CD8-positive, alpha-beta memory T cell (primary cell): Measurements from ENCODE around the gene UQCR10. TPM values are rescaled to one million over a fixed set of nuclear protein-coding genes. Genes with fewer than 3 reads are reported as not detected.
A peak's percentile ranks its signal among the peaks of the same experiment; 100 is the strongest.
"Not testable (repeated sequence)": the region's sequence is repeated elsewhere in the genome, so short reads cannot be mapped to it uniquely, and the experiment has no call there.

Experiments used
- CTCF ChIA-PET: fragments of 350-600 bp; sonication (Branson Sonifier 250); formaldehyde crosslinking; loops from one replicate; lab custom pipeline; 2021; ENCODE audit warnings: antibody characterized with exemption; lab: Charles Lee
- POLR2A ChIA-PET: fragments of 350-600 bp; sonication (Branson Sonifier 250); formaldehyde crosslinking; loops from one replicate; lab custom pipeline; 2021; ENCODE audit warnings: antibody characterized with exemption; lab: Charles Lee
- DNase-seq, 5 donors: peaks; one replicate each; pipeline versions ENCODE4 v3.0.0 to v3.0.0-alpha.2; 2020 to 2022; ENCODE audit warnings: mixed read lengths in 1 of 5
- H3K27ac ChIP-seq: one replicate; pipeline ENCODE4 v1.7.0; 2013; ENCODE audit warnings: low read depth, mild to moderate bottlenecking, low read length, moderate library complexity
- H3K27me3 ChIP-seq: 2 replicates; pipeline ENCODE4 v1.7.0; 2013; ENCODE audit warnings: low read length, mild to moderate bottlenecking; ENCODE audit not compliant: insufficient read depth, poor library complexity, severe bottlenecking
- H3K36me3 ChIP-seq: 2 replicates; pipeline ENCODE4 v1.7.0; 2013; ENCODE audit warnings: mild to moderate bottlenecking, low read length, moderate library complexity; ENCODE audit not compliant: insufficient read depth
- H3K4me1 ChIP-seq: 2 replicates; pipeline ENCODE4 v1.7.0; 2013; ENCODE audit warnings: mild to moderate bottlenecking, low read length, moderate library complexity; ENCODE audit not compliant: insufficient read depth
- H3K4me3 ChIP-seq: 2 replicates; pipeline ENCODE4 v1.7.0; 2013; ENCODE audit warnings: mild to moderate bottlenecking, low read length
- H3K9me3 ChIP-seq: 2 replicates; pipeline ENCODE4 v1.7.0; 2013; ENCODE audit warnings: mild to moderate bottlenecking, low read length
- H3K27ac Mint-ChIP-seq, 8 donors: one replicate each; pipeline ENCODE4 v1.8.0; 2020 to 2021; ENCODE audit warnings: mixed read lengths in 8 of 8, mild to moderate bottlenecking in 6 of 8, inconsistent platforms in 3 of 8, moderate library complexity in 3 of 8
- H3K27me3 Mint-ChIP-seq, 2 donors: one replicate each; pipeline ENCODE4 v1.8.0; 2020 to 2021; ENCODE audit warnings: mixed read lengths in 2 of 2, mild to moderate bottlenecking in 1 of 2, moderate library complexity in 1 of 2
- H3K36me3 Mint-ChIP-seq, 3 donors: one replicate each; pipeline ENCODE4 v1.8.0; 2020 to 2021; ENCODE audit warnings: mixed read lengths in 3 of 3, inconsistent platforms in 1 of 3, mild to moderate bottlenecking in 1 of 3
- H3K4me1 Mint-ChIP-seq, 3 donors: one replicate each; pipeline ENCODE4 v1.8.0; 2020 to 2021; ENCODE audit warnings: mixed read lengths in 3 of 3, inconsistent platforms in 1 of 3, mild to moderate bottlenecking in 1 of 3
- H3K4me3 Mint-ChIP-seq, 7 donors: one replicate each; pipeline ENCODE4 v1.8.0; 2020 to 2021; ENCODE audit warnings: mixed read lengths in 7 of 7, mild to moderate bottlenecking in 6 of 7, moderate library complexity in 4 of 7, inconsistent platforms in 2 of 7
- H3K9me3 Mint-ChIP-seq, 5 donors: one replicate each; pipeline ENCODE4 v1.8.0; 2020 to 2022; ENCODE audit warnings: mixed read lengths in 5 of 5, mild to moderate bottlenecking in 3 of 5, moderate library complexity in 2 of 5, inconsistent platforms in 1 of 5
- polyA plus RNA-seq: library from polyadenylated mRNA; unstranded; fragments of 300-500 nt; fragmentation: Illumina TruSeq; gene quantifications from one replicate; pipeline ENCODE4 v1.2.3, GENCODE V29; 2021
- total RNA-seq, 2 experiments: library from RNA; stranded (reverse); gene quantifications; one replicate each; pipeline ENCODE4 v1.2.3, GENCODE V29; 2021

The UQCR10 gene
- total and polyA plus RNA-seq, 3 experiments from 2014 or later = 114 to 307 (median 121) TPM

DNA sequence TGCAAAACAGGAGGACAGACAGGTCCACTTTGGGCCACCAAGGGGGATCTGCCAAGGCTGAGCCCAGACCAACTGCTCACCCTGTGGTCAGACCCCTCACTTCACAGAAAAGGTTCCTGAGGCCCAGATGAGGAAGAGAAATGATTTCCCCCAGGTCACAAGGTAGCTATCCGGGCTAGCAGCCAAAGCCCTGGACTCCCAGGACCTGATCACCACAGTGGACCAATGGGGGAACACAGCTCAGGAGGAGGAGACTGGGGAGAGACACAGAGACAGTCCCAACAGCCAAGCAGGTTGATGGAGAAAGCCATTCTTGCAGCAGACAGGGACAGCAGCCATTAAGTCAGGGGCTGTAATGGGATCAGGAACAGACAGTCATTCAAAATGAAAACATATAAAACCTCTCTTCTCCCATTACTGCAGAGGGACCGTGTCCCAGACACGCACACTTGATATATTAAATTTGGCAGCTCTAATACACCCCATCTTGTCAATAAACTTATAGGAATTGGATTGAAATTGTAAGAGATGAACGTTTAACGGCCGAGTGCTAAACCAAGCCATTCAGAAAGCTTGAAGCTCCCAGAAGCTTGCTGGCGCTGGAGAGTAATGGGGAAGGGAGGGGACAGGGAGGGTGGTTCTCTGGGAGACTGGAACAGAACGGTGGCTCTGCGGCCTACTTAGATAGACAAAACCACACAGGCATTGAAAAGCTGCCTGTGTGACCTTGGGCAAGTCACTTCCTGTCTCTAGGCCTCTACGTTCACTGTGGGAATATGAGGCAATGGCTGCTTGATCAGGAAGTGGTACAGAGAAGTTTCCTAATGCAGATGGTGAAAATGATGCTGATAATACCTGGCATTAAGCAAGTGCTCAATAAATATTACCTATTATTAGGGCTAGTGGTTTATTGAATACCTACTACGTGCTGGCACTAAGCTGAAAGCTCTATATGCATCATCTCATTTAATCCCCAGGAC, 16.3 kb upstream of the UQCR10 start:
- H3K27ac ChIP-seq = no peak overlapping the region
- no peaks in the 10 kb centered on the region for H3K9me3 Mint-ChIP-seq
- H3K4me1 Mint-ChIP-seq = peaks cover 19 to 26% (median 21%) of the 10 kb centered on the region in 3 donors
- CTCF ChIA-PET = interaction anchor here (0.7 kb wide), 1 partner anchor 10 kb away, joined by 3 read pairs; no protein-coding TSS in a partner anchor
- POLR2A ChIA-PET = no interaction called here
- no peaks in the 10 kb centered on the region for H3K27me3 Mint-ChIP-seq
- no peaks in the 10 kb centered on the region for H3K9me3 ChIP-seq
- H3K36me3 Mint-ChIP-seq = peaks cover 5 to 36% (median 5%) of the 10 kb centered on the region in 3 donors
- peaks cover 12% of the 10 kb centered on the region for H3K4me1 ChIP-seq
- peak overlapping the region; percentile 49 to 91 (median 80) for H3K27ac Mint-ChIP-seq
- H3K4me3 Mint-ChIP-seq = peak overlapping the region in 1 of 7 donors; percentile 57
- H3K36me3 ChIP-seq = peaks cover 9% of the 10 kb centered on the region
- H3K4me3 ChIP-seq = no peak overlapping the region
- DNase-seq = peak in 1 of 5 donors; percentile 17
- H3K27me3 ChIP-seq = no peaks in the 10 kb centered on the region

- H3K4me3 ChIP-seq = no peak overlapping the region
- H3K27me3 ChIP-seq = no peaks in the 10 kb centered on the region
- Mint-ChIP-seq H3K27ac (peak overlapping the region in 5 of 8 donors; percentile 29 to 73 (median 46)), H3K27me3 (no peaks in the 10 kb centered on the region), H3K4me1 (peaks cover 19 to 26% (median 21%) of the 10 kb centered on the region in 3 donors), H3K36me3 (peaks cover 5 to 33% (median 5%) of the 10 kb centered on the region in 3 donors), H3K4me3 (no peak overlapping the region), H3K9me3 (no peaks in the 10 kb centered on the region)
- ChIA-PET POLR2A (no interaction called here), CTCF (no interaction called here)
- H3K27ac ChIP-seq = no peak overlapping the region
- peaks cover 9% of the 10 kb centered on the region for H3K36me3 ChIP-seq
- DNase-seq = no peak
- peaks cover 12% of the 10 kb centered on the region for H3K4me1 ChIP-seq
- H3K9me3 ChIP-seq = no peaks in the 10 kb centered on the region
These were observed 15.5 kb upstream of the UQCR10 start for GRCh38 chr22:29751669-29752068.

GRCh38 chr22:29753808-29754657, 13.1 kb upstream of the UQCR10 start:
- POLR2A ChIA-PET = no interaction called here
- H3K4me3 Mint-ChIP-seq = no peak overlapping the region

GRCh38 chr22:29754658-29755395, 12.3 kb upstream of the UQCR10 start:
- POLR2A ChIA-PET, H3K36me3 ChIP-seq, H3K27me3 Mint-ChIP-seq, H3K27me3 ChIP-seq, H3K9me3 ChIP-seq, H3K27ac ChIP-seq, DNase-seq, H3K4me3 ChIP-seq, H3K4me3 Mint-ChIP-seq, H3K9me3 Mint-ChIP-seq: not testable (repeated sequence)
- H3K36me3 Mint-ChIP-seq = peaks cover 0 to 18% (median 0%) of the 10 kb centered on the region in 3 donors
- peaks cover 12% of the 10 kb centered on the region for H3K4me1 ChIP-seq
- peaks cover 19 to 28% (median 19%) of the 10 kb centered on the region in 3 donors for H3K4me1 Mint-ChIP-seq
- peak overlapping the region in 1 of 8 donors; percentile 69 for H3K27ac Mint-ChIP-seq
- CTCF ChIA-PET = interaction anchor here (1.2 kb wide), 1 partner anchor 13 kb away, joined by 3 read pairs; no protein-coding TSS in a partner anchor

More at GRCh38 chr22:29753808-29754657, 13.1 kb upstream of the UQCR10 start:
- peaks cover 2 to 19% (median 5%) of the 10 kb centered on the region in 3 donors for H3K36me3 Mint-ChIP-seq
- Histone ChIP-seq H3K9me3 (no peaks in the 10 kb centered on the region), H3K27ac (no peak overlapping the region), H3K36me3 (no peaks in the 10 kb centered on the region), H3K4me1 (peaks cover 12% of the 10 kb centered on the region), H3K4me3 (no peak overlapping the region), H3K27me3 (no peaks in the 10 kb centered on the region)
- no peaks in the 10 kb centered on the region for H3K27me3 Mint-ChIP-seq
- H3K9me3 Mint-ChIP-seq = no peaks in the 10 kb centered on the region
- DNase-seq = no peak
- H3K27ac Mint-ChIP-seq = peak overlapping the region in 1 of 8 donors; percentile 69
- CTCF ChIA-PET = no interaction called here
- peaks cover 19 to 27% (median 21%) of the 10 kb centered on the region in 3 donors for H3K4me1 Mint-ChIP-seq

- no peaks in the 10 kb centered on the region for H3K9me3 ChIP-seq
- no peak overlapping the region for H3K4me3 Mint-ChIP-seq
- DNase-seq = no peak
- H3K4me3 ChIP-seq = no peak overlapping the region
- no peaks in the 10 kb centered on the region for H3K36me3 ChIP-seq
- H3K27me3 ChIP-seq = no peaks in the 10 kb centered on the region
- peaks cover 10 to 18% (median 10%) of the 10 kb centered on the region in 3 donors for H3K4me1 Mint-ChIP-seq
- no peaks in the 10 kb centered on the region for H3K27me3 Mint-ChIP-seq
- no peak overlapping the region for H3K27ac Mint-ChIP-seq
- H3K4me1 ChIP-seq = peaks cover 8% of the 10 kb centered on the region
- CTCF ChIA-PET = interaction anchor here (1.2 kb wide), 1 partner anchor 14 kb away, joined by 3 read pairs; no protein-coding TSS in a partner anchor
- H3K36me3 Mint-ChIP-seq = peaks cover 0 to 13% (median 0%) of the 10 kb centered on the region in 3 donors
- H3K27ac ChIP-seq = no peak overlapping the region
- H3K9me3 Mint-ChIP-seq = no peaks in the 10 kb centered on the region
- POLR2A ChIA-PET = no interaction called here
These were observed 11.3 kb upstream of the UQCR10 start for GRCh38 chr22:29755889-29756288.

DNA sequence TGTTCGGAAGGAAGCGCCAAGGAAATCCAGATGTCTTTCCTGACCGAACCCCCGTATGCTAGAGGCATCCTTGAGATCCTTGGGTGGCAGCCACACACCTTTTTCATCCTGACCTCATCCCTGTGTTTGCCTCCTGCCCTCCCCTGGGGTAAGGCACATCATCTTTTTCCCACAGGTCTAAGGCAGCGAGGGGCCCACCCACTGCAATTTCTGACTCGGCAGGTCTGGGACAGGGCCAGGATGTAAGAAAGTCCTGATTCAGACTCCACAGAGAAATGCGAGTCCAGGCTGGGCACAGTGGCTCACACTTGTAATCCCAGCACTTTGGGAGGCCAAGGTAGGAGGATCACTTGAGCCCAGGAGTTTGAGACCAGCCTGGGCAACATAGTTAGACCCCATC, 10.8 kb upstream of the UQCR10 start:
- peaks cover 5 to 13% (median 5%) of the 10 kb centered on the region in 3 donors for H3K4me1 Mint-ChIP-seq
- ChIA-PET CTCF (interaction anchor here (0.7 kb wide), 1 partner anchor 396 kb away, joined by 3 read pairs; no protein-coding TSS in a partner anchor), POLR2A (no interaction called here)
- Histone ChIP-seq H3K9me3 (no peaks in the 10 kb centered on the region), H3K4me1 (peaks cover 3% of the 10 kb centered on the region), H3K27me3 (no peaks in the 10 kb centered on the region), H3K36me3 (no peaks in the 10 kb centered on the region), H3K4me3 (no peak overlapping the region), H3K27ac (no peak overlapping the region)
- no peak overlapping the region for H3K27ac Mint-ChIP-seq
- no peak overlapping the region for H3K4me3 Mint-ChIP-seq
- no peaks in the 10 kb centered on the region for H3K27me3 Mint-ChIP-seq
- DNase-seq = no peak
- H3K36me3 Mint-ChIP-seq = peaks cover 0 to 13% (median 0%) of the 10 kb centered on the region in 3 donors
- H3K9me3 Mint-ChIP-seq = no peaks in the 10 kb centered on the region

DNA sequence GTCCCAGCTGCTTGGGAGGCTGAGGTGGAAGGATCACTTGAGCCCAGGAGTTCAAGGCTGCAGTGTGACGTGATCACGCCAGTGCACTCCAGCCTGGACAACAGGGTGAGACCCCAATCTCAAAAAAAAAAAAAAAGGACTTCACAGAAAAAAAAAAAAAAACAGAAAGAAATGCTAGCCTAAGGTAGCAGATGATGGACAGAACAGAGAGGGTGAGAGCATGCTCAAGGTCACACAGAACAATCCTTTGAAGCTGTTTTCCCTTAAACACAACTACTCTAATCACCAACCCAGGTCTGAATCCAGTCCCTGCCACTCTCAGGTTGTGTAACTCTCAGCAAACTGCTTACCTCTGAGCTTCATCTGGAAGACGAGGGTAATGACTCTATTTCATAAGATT, 10.1 kb upstream of the UQCR10 start:
- Histone ChIP-seq H3K9me3 (no peaks in the 10 kb centered on the region), H3K4me1 (no peaks in the 10 kb centered on the region), H3K36me3 (no peaks in the 10 kb centered on the region), H3K4me3 (no peak overlapping the region), H3K27ac (no peak overlapping the region), H3K27me3 (no peaks in the 10 kb centered on the region)
- Mint-ChIP-seq H3K9me3 (no peaks in the 10 kb centered on the region), H3K4me3 (no peak overlapping the region), H3K27ac (no peak overlapping the region), H3K4me1 (peaks cover 0 to 6% (median 5%) of the 10 kb centered on the region in 3 donors), H3K27me3 (no peaks in the 10 kb centered on the region), H3K36me3 (peaks cover 0 to 13% (median 0%) of the 10 kb centered on the region in 3 donors)
- no peak for DNase-seq
- CTCF ChIA-PET = interaction anchor here (0.7 kb wide), 1 partner anchor 395 kb away, joined by 3 read pairs; no protein-coding TSS in a partner anchor
- POLR2A ChIA-PET = no interaction called here
